BLaER1 treated with 17β-estradiol and CSF1 and Interleukin-3, amounts not matched to agents 10 nM and 100 nM (cell line): ENCODE measurements around the gene LSM3.

Experiments used
- H3K27ac ChIP-seq, 11 experiments: shearing (Covaris generic); formaldehyde crosslinking; 2 replicates each; pipeline ENCODE4 v1.8.1; 2022
- H3K27me3 ChIP-seq, 11 experiments: shearing (Covaris generic); formaldehyde crosslinking; 2 replicates each; pipeline ENCODE4 v1.8.1; 2022
- H3K36me3 ChIP-seq, 11 experiments: shearing (Covaris generic); formaldehyde crosslinking; 2 replicates each; pipeline ENCODE4 v1.8.1; 2022
- H3K4me1 ChIP-seq, 10 experiments: shearing (Covaris generic); formaldehyde crosslinking; 2 replicates each; pipeline ENCODE4 v1.8.1; 2022
- H3K4me2 ChIP-seq, 11 experiments: shearing (Covaris generic); formaldehyde crosslinking; 2 replicates each; pipeline ENCODE4 v1.8.1; 2022
- H3K4me3 ChIP-seq, 10 experiments: shearing (Covaris generic); formaldehyde crosslinking; 2 replicates each; pipeline ENCODE4 v1.8.1; 2022
- H3K9ac ChIP-seq, 11 experiments: shearing (Covaris generic); formaldehyde crosslinking; 2 replicates each; pipeline ENCODE4 v1.8.1; 2022
- H3K9me3 ChIP-seq, 11 experiments: shearing (Covaris generic); formaldehyde crosslinking; replicated peaks in 1 of 11; 2 replicates each; pipeline ENCODE4 v1.8.1; 2022
- H4K20me1 ChIP-seq, 11 experiments: shearing (Covaris generic); formaldehyde crosslinking; 2 replicates each; pipeline ENCODE4 v1.8.1; 2022
- Cebpa-rat ChIP-seq, 11 experiments: shearing (Covaris generic); IDR thresholded peaks; 2 replicates each; pipeline ENCODE4 v1.8.1; 2022

Gene LSM3

DNA sequence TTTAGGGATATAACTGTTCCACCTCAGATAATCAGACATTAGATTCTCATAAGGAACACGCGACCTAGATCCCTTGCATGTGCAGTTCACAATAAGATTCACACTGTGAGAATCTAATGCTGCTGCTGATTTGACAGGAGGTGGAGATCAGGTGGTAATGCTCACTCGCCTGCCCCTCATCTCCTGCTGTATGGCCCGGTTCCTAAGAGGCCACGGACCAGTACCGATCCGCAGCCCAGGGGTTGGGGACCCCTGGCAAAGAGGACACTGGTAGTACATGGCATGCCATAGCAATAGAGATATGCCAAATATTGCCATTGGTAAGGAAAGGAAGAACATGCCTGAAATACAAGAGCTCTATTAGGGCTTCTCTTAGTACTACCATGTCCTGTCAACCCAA lies 59.7 kb downstream of the LSM3 start:
- Histone ChIP-seq H3K36me3 (no peaks in the 10 kb centered on the region), H4K20me1 (no peaks in the 10 kb centered on the region), H3K4me3 (no peak overlapping the region), H3K27me3 (no peaks in the 10 kb centered on the region), H3K4me2 (no peak overlapping the region), H3K9me3 (peaks cover 10 to 17% (median 12%) of the 10 kb centered on the region in 11 experiments), H3K9ac (no peak overlapping the region), H3K4me1 (no peaks in the 10 kb centered on the region), H3K27ac (no peak overlapping the region)
- no peak for TF ChIP-seq Cebpa-rat (IDR thresholded peaks at IDR 0.05)

DNA sequence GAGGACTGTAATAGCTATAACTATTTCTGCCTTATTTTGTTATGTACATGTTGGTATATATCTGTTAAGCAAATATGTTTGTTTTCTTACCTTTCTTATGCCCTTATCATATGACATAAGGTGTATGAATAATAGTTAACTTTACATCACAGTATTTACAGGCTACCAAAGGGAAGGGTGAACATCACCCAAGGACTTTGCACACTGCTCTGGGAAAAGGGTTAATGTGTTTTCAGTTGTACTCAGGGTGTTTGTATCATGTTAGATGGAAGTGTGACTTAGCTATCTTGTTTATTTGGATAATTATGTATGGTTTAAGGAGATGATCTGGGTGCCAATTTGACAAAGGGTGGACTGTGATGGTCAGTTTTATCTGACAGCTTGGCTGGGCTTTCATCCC lies 60.3 kb downstream of the LSM3 start:
- Histone ChIP-seq H3K4me3 (no peak overlapping the region), H3K27me3 (no peaks in the 10 kb centered on the region), H3K4me2 (no peak overlapping the region), H3K9ac (no peak overlapping the region), H3K36me3 (no peaks in the 10 kb centered on the region), H3K4me1 (no peaks in the 10 kb centered on the region), H3K9me3 (peaks cover 4 to 11% (median 7%) of the 10 kb centered on the region in 11 experiments; a peak in 21 of 22 replicates), H4K20me1 (no peaks in the 10 kb centered on the region), H3K27ac (no peak overlapping the region)
- TF ChIP-seq Cebpa-rat (IDR thresholded peaks at IDR 0.05): no peak

DNA sequence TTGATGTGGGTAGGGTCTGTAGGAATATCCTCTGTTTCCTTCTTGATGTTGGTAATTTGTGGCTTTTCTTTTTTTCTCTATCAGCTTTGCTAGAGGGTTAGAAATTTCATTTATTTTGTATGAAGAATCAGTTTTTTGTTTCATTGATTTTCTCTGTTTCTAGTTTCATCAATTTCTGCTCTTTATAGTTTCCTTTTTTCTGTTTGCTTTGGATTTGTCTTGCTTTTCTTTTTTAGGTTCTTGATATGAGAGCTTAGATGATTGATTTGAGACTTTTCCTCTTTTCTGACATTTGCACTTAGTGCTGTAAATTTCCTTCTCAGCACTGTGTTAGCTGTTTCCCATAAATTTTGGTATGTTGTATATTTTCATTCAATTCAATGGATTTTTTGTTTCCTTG lies 61.3 kb downstream of the LSM3 start:
- H3K4me1 ChIP-seq: no peaks in the 10 kb centered on the region
- TF ChIP-seq Cebpa-rat (IDR thresholded peaks at IDR 0.05): no peak

DNA sequence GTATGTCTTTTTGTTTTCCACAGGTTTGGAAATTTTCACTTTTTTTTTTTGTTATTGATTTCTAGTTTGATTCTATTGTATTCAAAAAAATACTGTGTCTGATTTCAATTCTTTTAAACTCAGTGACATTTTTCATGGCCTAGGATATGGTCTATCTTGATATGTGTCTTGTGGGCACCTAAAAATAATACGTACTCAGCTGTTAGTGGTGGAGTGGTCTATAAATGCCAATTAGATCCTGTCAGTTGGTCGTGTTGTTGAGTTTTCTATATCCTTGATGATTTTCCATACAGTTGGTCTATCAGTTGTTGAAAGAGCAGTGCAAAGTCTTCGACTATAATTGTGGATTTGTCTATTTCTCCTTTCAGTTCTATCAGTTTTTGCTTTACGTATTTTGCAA lies 61.7 kb downstream of the LSM3 start:
- Histone ChIP-seq H3K4me3 (no peak overlapping the region), H3K4me2 (no peak overlapping the region), H3K9me3 (no peaks in the 10 kb centered on the region; a peak in 1 of 22 replicates), H3K36me3 (no peaks in the 10 kb centered on the region), H3K27me3 (no peaks in the 10 kb centered on the region), H4K20me1 (no peaks in the 10 kb centered on the region), H3K9ac (no peak overlapping the region), H3K27ac (no peak overlapping the region), H3K4me1 (no peaks in the 10 kb centered on the region)
- no peak for TF ChIP-seq Cebpa-rat (IDR thresholded peaks at IDR 0.05)

More for the DNA sequence above, 61.3 kb downstream of the LSM3 start:
- H3K27me3 ChIP-seq: no peaks in the 10 kb centered on the region
- H3K36me3 ChIP-seq: no peaks in the 10 kb centered on the region
- H4K20me1 ChIP-seq: no peaks in the 10 kb centered on the region
- no peak overlapping the region for H3K4me2 ChIP-seq
- H3K27ac ChIP-seq: no peak overlapping the region
- no peak overlapping the region for H3K4me3 ChIP-seq
- H3K9me3 ChIP-seq: peaks cover 0 to 1% (median 0%) of the 10 kb centered on the region in 11 experiments; a peak in 3 of 22 replicates
- no peak overlapping the region for H3K9ac ChIP-seq

DNA sequence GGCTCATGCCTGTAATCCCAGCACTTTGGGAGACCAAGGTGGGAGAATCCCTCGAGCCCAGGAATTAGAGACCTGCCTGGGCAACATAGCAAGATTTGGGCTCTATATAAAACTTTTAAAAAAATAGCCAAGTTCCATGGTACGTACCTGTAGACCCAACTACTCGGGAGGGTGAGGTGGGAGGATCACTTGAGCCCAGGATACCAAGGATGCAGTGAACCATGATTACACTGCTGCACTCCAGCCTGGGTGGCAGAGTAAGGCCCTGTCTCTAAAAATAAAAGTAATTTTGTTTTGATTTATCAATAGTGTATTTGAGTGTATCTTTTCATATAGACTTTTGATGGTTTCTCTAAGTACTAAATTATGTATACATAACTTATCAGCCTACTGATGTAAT lies 63.1 kb downstream of the LSM3 start:
- Histone ChIP-seq H3K4me3 (no peak overlapping the region), H3K4me1 (no peaks in the 10 kb centered on the region), H3K36me3 (no peaks in the 10 kb centered on the region), H3K4me2 (no peak overlapping the region), H3K27me3 (no peaks in the 10 kb centered on the region), H3K27ac (no peak overlapping the region), H3K9me3 (no peaks in the 10 kb centered on the region; a peak in 1 of 22 replicates), H3K9ac (no peak overlapping the region), H4K20me1 (no peaks in the 10 kb centered on the region)
- TF ChIP-seq Cebpa-rat (IDR thresholded peaks at IDR 0.05): no peak

DNA sequence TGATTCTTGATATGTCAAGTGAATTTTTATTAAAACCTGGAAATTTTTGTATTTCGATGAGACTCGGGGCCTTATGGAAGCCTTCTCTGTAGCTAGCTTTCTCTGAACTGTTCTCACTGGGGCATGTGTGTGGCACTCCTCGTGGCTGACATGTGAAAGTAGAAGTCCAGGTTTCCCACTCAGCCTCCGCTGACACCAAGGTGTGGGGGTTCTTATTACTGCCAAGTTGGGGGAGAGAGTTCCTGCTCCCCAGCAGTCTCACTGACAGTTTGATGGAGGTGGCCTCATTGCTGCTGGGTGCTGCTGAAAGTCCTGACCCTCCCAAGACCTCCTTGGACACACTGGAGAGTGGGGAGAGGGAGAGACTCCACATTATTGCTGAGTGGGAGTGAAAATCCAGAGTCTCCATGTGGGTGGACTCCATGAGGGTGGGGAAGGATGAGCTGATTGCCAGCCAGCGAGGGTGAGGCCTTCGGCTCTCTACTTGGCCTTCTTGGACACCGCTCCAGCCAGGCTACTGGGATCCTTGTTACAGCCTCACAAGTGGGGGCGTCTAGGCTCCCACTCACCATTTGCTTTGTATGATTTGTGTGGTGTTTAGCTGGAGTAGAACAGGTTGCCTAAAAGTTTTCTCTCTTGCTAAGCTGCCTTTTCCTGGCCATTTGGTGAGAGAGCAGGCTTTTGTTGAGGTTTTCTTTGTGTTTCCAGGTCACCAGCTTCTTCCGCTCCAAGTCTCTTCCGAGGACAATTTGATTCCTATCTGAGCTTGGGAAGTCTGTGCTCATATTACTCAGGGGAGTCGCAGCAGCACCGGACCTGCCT lies 64.1 kb downstream of the LSM3 start:
- H3K9me3 ChIP-seq: no peaks in the 10 kb centered on the region; a peak in 1 of 22 replicates
- peaks cover 0 to 3% (median 0%) of the 10 kb centered on the region in 11 experiments; a peak in 2 of 22 replicates for H3K27me3 ChIP-seq
- no peaks in the 10 kb centered on the region for H4K20me1 ChIP-seq
- H3K36me3 ChIP-seq: no peaks in the 10 kb centered on the region
- no peak overlapping the region for H3K4me3 ChIP-seq
- H3K9ac ChIP-seq: no peak overlapping the region
- H3K27ac ChIP-seq: no peak overlapping the region
- no peak for TF ChIP-seq Cebpa-rat (IDR thresholded peaks at IDR 0.05)
- no peak overlapping the region for H3K4me2 ChIP-seq
- H3K4me1 ChIP-seq: no peaks in the 10 kb centered on the region

DNA sequence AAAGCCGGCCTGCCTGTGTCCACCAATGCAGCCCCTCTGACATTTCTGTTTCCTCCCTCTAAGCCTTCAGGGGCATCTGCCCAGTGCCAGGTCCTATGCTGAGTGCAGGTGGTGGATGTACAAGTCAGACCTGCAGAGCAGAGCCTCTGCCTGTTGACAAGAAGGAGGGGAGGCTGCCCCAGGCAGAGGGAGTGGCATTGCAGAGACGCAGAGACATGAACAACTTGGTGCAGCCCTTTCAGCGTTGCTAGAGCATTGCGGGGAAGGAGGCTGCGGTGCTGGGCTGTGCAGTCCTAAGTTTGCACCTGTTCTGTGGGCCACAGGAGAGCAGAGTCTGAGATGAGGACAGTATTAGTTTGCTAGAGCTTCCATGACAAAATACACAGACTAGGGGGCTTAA lies 65.2 kb downstream of the LSM3 start:
- Histone ChIP-seq H4K20me1 (peaks cover 0 to 2% (median 0%) of the 10 kb centered on the region in 11 experiments; a peak in 1 of 22 replicates), H3K4me2 (no peak overlapping the region), H3K27ac (no peak overlapping the region), H3K36me3 (no peaks in the 10 kb centered on the region), H3K9me3 (no peaks in the 10 kb centered on the region; a peak in 1 of 22 replicates), H3K9ac (no peak overlapping the region), H3K27me3 (peaks cover 0 to 11% (median 4%) of the 10 kb centered on the region in 11 experiments; a peak in 10 of 22 replicates), H3K4me1 (peaks cover 0 to 8% (median 6%) of the 10 kb centered on the region in 10 experiments; a peak in 14 of 20 replicates), H3K4me3 (no peak overlapping the region)
- no peak for TF ChIP-seq Cebpa-rat (IDR thresholded peaks at IDR 0.05)

DNA sequence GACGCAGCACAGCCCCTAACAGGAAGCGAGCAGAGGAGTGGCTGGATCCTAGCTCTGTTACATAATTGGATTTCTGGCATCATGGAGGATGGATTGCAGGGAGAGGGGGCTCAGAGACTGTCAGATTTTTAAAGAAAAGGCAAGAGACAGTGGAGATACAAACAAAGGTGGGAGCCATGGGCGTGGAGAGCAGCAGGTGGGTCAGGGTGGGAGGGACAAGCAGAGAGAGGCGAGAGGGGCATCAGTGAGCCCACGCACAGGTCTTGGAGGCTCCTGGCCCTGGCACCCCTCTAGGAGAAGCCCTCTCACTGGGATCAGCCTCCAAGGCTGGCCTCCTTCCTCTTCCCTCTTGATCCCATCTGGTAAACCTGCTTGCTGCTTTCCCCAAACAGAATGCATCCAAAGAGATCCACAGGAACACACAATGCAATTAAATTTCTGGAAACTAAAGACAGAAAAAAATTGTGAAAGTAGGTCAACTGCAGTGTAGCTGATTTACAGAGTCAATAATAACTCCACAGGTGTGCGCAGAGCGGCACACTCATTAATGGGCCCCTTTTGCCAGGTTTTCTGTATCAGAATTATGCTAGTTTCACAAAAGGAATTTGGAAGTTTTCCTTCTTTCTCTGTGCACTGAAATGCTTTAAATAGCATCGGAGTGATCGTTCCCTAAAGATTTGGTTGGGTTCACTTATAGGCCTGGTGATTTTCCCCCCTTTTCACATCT lies 66.1 kb downstream of the LSM3 start:
- Histone ChIP-seq H3K9me3 (no peaks in the 10 kb centered on the region; a peak in 1 of 22 replicates), H4K20me1 (peaks cover 0 to 6% (median 0%) of the 10 kb centered on the region in 11 experiments; a peak in 1 of 22 replicates)
- no peak for TF ChIP-seq Cebpa-rat (IDR thresholded peaks at IDR 0.05)

DNA sequence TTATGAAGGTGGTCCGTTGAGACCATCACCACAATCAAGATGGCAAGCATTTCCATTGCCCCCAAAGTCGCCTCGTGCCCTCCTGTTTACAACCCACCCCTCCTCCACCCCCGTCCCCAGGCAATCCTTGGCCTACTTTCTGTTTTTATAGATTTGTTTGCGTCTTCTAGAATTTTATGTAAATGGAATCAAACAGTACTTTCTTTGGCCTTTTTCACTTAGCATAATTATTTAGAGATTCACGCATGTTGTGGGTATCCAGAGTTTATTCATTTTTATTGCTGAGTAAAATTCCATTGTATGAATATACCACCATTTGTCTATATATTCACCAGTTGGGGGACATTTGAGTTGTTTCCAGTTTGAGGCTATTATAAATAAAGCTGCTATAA lies 66.6 kb downstream of the LSM3 start:
- H3K9me3 ChIP-seq: no peaks in the 10 kb centered on the region; a peak in 1 of 22 replicates
- no peaks in the 10 kb centered on the region for H3K36me3 ChIP-seq
- H3K27ac ChIP-seq: no peak overlapping the region
- peaks cover 0 to 20% (median 8%) of the 10 kb centered on the region in 11 experiments; a peak in 13 of 22 replicates for H3K27me3 ChIP-seq
- no peak overlapping the region for H3K4me3 ChIP-seq
- H4K20me1 ChIP-seq: peaks cover 0 to 6% (median 0%) of the 10 kb centered on the region in 11 experiments; a peak in 1 of 22 replicates
- peaks cover 0 to 23% (median 21%) of the 10 kb centered on the region in 10 experiments; a peak in 15 of 20 replicates for H3K4me1 ChIP-seq
- no peak overlapping the region for H3K4me2 ChIP-seq
- no peak overlapping the region for H3K9ac ChIP-seq
- no peak for TF ChIP-seq Cebpa-rat (IDR thresholded peaks at IDR 0.05)

More for the DNA sequence above, 66.1 kb downstream of the LSM3 start:
- H3K4me1 ChIP-seq: peaks cover 0 to 17% (median 15%) of the 10 kb centered on the region in 10 experiments; a peak in 15 of 20 replicates
- no peak overlapping the region for H3K9ac ChIP-seq
- peaks cover 0 to 20% (median 8%) of the 10 kb centered on the region in 11 experiments; a peak in 11 of 22 replicates for H3K27me3 ChIP-seq
- no peaks in the 10 kb centered on the region for H3K36me3 ChIP-seq
- H3K4me2 ChIP-seq: no peak overlapping the region
- H3K4me3 ChIP-seq: no peak overlapping the region
- no peak overlapping the region for H3K27ac ChIP-seq
